Stimulated activated CD8-positive, alpha-beta memory T cell treated with anti-CD3 and anti-CD28 coated beads, Interleukin-4, amount 100 ng/mL, for 48 hours (primary cell): Measurements from ENCODE around the gene SORL1-AS1.

Experiments used
- DNase-seq: peaks from one replicate; pipeline ENCODE4 v3.0.0-alpha.2; 2020

The SORL1-AS1 gene

DNA sequence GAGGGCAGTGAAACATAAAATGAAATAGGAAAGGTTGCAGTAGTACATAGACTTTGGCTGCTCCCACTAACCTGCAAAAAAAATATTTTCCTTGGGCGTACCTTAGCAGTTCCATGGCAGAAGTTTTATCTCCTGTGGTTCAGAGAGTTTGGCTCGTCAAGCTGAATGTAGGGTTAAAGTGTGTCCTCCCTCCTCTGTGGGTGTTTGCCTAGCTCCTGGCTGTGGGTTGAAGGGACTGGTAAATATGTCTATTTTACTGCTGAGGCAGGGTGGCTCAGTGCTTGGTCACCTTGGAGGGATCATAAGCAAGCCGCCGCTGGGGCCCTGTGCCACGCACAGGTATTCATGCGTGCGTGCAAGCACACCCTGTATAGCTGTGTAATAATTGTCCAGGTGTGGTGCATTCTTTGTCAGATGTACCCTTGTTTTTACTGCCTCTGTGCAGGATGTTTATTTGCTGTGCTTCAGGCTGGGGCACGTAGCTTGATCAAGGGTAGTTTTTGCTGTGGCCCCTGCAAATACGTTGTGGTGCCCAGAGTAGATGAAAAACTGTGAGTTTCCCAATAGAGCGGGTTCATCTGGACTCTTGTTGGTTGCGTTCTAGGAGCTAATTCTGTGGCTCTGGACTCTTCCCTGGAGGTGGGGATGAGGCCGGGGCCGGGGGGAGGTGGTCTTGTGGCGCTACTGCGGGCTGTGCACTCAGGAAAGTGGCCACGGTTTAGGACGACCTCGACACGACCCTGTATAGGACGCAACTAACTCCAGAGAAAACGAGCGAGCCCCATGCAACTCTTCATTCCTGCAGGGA, 1.4 kb downstream of the SORL1-AS1 start:
- peak; percentile 57 for DNase-seq

DNA sequence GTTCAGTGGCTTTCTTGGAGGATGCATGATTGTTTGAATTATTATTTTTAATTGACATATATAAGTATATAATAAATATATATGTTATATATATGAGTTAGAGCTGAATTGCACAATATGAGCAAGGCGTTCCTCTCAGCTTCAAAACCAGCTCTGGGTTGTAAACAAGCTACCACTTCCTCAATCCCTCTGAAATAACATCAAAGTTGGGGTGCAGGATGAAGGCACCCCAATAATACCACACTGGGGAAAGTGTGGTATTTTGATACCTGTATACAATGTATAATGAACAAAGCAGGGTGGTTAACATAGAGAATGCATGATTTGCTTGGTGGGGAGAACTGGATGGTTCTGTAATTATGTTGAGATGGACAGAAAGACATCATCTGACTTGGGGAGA, 2.4 kb downstream of the SORL1-AS1 start:
- no peak for DNase-seq

DNA sequence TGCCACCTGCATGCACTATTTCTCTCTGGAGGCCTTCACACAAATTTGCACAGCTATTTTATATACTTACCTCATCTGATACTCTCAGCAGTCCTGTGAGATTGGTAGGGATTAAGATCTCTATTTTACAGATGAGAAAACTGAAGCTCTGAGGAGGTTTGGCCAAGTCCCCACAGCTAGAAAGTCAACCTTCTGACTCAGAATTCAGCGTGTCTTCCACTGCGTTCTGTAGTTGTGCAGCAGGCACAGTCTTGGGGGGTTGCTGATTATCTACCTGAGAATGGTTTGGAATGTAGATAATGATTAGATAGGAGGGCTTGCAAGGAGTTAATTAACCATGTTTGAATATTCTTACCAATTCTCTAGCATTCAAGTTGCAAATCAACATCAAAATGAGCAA, 3.1 kb downstream of the SORL1-AS1 start:
- no peak for DNase-seq

DNA sequence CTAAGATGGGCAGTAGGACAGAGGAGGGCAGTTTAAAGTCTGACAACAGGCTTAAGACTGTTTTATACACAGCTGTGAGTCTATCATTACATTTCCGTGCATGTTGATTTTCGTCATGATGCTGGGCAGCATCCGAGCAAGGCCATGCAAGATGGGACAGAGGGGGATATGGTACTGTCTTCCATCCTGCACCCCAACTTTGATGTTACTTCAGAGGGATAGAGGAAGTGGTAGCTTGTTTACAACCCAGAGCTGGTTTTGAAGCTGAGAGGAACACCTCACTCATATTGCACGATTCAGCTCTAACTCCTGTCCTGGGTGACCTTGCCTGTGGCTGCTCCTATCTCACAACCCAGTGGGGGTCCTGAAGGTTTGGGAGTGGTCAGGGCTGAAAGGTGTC, 3.6 kb downstream of the SORL1-AS1 start:
- DNase-seq: no peak

DNA sequence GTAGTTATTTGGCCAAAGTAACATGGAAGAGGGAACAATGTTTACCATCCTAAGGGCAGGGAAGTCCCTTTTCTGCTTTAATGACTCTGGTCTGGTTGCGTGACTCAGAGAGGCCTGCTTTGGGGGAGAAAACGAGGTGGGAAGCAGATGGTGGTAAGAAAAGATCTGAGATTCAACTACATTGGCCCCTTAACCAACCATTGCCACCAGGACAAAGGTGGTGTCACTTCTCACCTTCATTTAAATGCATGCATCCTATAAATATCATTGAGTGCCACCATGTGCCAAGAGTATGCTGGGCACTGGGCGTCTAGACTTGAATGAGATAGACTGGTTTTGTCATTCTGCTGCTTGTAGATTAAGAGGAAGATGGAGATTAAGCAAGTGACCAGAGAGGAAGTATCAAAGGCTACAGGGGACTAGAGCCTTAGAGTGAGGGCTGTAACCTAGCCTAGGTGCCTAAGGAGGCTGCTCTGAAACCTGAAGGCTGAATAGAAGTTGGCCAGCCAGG, 4.3 kb downstream of the SORL1-AS1 start:
- no peak for DNase-seq

DNA sequence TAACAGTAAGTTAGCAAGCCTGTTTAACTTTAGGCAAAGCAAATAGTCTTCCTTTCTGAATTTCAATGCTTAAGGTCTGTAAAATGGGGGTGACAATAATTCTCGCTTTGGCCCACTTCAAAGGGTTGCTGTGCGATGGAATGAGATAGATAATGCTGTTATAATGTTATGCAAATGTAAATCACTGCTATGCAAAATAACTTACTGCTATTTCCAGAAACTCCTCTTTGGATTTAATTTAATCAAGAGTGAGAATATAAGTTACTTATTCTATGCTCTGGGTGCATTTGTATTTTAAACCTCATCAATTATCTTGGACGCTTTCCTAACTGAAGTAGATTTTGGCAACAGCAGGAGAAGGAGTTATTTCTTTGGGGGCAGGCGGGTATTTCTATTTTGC, 4.8 kb downstream of the SORL1-AS1 start:
- no peak for DNase-seq

DNA sequence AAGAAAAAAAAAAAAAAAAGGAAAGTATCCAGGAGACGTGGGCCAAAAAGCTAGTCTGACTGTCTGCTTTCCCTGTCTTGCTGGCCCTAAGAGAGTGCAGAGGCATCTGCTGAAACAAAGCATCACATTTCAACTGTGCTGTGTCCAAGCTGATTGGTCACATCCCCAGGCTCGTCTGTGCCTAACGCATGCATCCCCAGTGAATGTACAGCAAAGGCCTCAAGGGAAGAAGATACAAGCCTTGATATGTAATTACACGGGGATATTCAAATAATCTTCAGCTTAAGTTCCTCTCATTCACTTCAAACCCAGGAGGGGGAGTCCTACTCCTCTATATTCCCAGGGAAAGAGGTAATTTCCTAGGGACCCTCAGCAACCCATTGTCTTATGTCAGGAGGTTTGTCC, 6.0 kb downstream of the SORL1-AS1 start:
- no peak for DNase-seq

DNA sequence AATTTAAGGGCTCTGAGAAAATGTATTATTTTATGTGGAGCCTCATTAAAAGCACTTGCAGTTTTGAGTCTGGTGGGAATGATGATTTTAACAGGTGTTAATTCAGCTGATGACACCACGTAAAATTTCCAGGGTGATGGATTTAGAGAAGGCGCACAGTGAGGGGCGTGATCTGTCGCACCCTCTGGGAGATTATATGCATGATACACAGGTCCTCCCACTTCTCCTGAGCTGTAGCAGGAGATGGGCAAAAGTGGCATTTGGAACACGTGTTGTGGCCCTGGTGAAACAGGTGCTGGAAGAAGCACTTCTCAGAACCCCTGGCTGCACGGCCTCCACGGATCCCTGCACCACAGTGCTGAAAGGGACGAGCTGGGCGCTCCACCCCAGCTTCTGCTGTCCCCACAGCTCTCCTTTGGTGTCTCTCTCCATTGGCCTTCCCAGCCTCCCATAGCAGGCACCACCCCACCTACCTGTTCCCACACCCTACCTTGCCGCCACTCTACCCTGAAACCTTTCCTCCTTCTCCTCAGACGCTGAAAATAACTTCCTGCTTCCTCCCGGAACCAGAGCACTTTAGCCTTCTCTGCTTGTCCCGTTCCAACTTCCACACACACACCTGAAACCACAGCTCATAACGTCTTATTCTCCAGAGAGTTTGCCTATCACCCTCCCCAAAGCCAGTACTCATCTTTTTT, 7.5 kb downstream of the SORL1-AS1 start:
- DNase-seq: no peak

DNA sequence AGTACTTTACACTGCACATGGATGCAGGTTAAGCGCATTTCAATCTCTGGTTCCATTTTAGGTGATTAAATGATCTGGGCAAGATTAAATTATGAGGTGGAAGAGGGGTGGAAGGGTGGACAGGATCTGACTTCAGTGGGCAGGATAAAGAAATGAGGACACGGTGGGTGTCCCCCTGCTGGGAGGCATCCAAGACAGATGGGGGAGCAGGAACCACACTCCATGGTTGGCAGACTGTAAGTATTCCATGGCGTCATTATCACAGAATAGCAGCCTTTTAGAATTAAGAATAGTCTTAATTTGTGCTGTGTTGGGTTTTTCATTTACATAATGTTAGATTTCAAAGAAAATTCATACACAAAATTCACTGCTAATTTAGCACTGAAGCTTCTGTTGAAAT, 8.2 kb downstream of the SORL1-AS1 start:
- no peak for DNase-seq

DNA sequence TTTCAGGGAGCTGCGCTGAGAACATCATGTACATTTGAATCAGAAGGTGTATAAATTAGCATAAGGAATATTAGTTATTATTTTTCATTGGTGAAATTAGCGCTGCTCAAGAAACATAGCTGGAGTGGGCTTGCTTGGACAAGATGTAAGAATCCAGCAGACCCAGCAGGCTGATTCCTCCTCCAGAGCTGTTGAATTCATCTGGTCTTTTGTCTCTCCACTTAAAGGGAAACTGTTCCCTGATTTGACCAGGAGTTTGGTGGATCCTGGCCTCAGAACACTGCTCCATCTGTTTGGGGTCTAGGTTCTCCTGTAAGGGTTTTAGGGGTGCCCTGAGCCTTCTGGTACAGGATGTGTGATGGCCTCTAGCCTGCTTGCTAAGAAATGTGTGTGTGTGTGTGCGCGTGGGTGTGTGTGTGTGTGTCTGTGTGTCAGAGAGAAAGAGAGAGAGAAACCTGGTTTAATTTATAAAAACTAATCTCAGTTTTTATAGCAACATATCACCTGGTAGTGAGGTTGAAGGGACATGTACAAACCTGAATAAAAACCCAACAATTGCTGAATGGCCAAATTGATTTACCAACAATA, 9.0 kb downstream of the SORL1-AS1 start:
- DNase-seq: no peak

DNA sequence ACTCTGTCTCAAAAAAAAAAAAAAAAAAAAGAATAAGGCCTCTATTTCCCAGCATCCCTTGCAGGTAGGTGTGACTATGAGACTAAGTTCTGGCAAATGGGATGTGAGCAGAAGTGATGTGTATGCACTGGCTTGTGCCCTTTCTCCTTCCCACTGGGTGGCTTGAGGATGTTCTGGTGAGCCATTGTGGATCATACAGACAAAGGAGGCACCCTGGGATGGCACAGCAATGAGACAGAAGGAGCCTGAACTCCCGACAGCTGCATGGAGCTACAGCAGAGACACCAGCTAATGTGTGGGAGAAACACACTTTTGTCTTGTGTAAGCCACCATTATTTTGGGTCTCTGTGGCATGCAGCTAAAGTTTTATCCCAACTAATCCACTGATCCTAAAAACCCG, 11.2 kb downstream of the SORL1-AS1 start:
- DNase-seq: no peak

DNA sequence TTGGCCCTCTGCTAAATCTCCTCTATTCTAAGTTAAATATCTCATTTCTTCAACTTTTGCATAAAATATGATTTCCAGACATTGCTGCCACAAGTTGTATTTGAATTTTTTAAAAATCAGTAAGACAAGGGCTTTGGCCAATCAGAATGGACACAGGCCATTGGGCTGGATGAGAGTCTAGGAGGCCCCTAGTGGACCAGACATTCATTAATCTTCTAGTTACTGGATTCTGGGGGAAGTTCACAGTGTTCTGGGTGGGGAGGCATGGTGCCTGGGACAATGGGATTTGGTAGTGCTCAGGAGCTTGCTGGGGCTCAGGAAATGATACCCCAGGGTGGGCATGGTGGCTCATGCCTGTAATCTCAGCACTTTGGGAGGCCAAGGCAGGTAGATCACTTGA, 13.0 kb downstream of the SORL1-AS1 start:
- no peak for DNase-seq

DNA sequence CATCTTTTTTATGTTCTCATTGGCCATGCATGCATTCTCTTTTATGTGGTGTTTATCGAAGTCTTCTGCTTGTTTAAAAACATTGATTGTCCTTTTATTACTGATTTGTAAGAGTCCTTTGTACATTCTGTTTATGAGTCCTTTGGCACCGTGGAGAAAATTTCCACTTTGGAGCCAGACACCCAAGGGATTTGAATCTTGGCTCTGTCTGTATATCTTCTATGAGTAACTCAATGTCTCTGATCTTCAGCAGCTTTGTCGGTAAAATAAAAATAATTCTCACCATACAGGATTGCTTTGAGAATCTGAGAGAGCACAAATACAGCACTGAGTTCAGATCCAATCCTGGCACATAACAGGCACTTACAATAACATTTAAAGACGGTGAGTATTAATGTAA, 13.4 kb downstream of the SORL1-AS1 start:
- no peak for DNase-seq

DNA sequence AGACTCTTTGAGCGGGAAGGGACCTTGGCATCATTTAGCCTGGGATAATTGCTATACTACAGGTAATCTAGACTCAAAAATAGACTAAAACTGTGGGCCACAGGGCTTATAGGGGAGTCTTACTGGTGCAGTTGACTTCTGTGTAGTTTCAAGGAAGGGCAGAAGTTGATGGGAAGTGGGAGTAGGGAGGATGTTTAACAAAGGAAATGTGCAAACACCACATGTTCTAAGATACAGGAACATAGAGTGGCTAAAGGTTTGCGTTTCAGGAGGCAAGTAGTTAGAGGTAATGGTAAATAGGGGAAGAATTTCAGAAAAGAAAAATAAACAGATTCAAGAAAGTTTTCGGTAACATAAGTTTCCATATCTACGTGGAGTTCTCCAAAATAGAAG, 15.1 kb downstream of the SORL1-AS1 start:
- no peak for DNase-seq

DNA sequence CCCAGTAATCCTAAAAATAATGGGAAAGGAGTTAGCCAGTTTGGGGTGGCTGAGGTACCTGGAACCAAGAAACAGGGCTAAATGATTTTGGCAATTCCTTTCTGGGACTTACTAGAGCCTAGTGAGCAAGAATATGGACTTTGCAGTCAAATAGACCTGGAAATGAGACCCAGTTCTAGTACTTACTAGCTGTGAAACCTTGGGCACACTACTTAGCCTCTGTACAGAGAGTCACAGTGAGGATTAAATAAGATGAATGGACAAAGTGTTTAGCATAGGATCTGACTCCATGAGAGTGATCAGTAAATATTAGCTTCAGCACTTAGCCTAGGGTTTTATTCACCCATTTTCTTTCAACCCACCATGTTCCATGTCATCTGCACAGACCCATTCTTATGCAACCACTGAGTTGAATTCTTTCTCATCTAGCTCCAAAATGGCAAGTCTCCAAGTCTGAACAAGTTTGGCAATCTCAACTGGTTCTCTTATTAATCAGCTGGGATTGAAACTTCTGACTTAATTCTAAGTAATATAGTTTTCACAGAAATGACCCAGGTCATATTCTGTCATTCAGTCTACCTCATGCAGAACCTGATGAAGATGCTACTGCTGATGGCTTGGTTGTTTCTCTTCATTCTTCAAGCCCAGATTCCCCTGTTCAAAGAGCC, 15.6 kb downstream of the SORL1-AS1 start:
- no peak for DNase-seq

DNA sequence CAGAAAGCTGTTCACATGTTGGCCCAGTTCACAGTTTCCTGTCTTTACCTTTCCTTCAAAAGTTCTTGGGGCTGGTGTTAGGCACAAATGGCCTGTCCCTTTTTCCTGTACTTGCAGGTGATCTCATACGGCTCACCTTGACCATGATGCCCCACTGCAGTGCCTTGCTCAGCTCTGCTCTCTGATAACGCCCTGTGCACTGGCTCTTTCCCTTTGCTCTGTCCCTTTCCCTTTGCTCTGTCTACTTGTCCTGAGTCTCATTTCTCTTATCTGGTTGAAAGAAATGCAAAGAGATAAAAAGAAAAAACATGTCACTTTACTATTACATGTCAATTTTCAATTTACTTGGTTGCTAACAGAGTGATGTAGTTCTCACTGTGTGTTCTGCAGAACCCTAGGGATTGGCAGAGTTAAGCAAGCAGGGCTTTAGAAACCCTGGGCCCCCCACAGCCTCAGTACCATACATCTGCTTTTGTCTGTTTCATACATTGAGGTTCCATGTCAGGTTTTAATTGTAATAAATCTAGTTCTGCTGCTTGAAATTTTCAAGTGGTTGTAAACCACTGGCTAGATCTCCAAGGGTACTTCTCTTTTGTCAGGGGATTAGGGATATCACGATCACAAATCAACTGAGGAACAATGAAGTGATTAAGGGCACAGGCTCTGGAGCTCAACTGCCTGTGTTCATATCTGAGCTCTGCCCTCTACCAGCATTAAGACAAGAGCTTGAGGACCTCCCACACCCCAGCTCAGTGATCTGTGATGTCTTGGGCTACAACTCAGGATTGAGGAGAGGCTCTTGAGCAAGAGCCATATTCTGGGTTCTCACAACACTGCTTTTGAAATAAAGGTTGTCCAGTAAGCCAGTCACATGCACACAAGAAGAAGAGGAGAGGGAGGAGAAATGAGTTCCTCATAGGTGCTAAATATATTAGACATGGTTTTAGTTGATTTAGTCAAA, 16.9 kb downstream of the SORL1-AS1 start:
- DNase-seq: no peak

DNA sequence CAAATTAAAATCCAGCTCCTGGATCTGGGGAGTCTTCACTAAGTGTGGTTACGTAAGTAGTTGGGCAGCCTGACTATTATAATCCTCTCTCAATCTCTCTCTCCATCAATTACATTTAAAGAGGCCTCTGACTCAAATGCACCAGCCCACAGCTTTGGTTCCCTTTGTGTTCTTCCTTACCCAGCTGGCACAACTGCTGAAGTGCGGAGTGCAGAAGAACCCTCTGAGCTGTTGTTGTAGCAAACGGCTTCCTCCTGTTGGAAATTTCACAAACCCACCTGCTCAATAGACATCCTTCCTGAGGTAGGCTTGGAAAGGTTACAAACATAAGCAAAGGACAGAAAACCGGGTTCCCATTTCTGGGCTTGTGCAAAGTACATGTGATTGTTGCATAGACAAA, 17.6 kb downstream of the SORL1-AS1 start:
- DNase-seq: no peak

DNA sequence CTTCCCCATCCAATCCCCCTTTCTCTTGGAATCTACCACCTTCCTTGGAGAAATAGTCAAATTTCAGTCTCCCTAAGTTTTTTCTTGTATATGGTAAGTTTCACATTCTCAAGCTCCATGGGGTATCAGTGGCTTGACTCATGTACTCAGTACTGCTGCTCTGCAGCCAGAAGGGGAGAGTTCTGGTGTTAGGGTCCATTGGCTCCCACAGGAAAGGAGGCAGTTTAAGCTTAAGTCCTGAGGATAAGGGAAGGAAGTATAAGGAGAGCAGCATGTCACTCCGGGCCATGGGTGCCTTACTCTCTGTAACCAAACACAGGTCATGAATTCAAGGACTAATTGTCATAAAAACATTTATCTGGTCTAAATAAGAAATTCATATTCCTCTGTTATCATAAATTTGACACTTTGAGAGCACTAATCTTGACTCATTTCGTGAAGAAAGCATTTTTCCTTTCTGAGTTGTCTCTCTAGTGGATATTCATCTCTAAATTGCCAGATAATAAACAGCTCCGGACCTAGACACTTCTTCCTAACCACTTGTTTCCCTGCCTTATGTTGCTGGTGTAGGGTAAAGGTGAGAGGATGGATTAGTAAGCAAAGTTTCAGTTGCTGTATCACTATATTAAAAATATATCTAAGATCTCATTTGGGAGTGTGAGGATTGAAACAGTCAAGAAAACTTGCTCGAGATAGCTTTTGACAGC, 20.8 kb downstream of the SORL1-AS1 start:
- DNase-seq: no peak

DNA sequence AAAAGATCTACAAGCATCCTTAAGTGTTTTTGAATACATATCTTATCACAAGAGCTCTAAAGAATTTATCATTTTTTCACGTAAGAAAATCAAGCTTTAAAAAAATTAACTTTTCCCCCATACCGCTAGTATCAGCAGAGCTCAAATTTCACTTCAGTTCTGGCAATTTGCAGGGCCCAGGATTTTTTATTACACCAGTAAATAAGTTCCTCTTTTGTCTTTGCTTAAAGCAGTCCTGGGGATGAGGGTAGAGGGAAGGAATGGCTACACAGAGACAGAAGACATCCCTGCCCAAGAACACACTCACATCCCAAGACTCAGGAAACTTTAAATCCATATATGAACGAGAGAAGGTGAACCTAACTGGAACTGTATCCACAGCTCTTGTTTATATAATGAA, 23.2 kb downstream of the SORL1-AS1 start:
- no peak for DNase-seq

DNA sequence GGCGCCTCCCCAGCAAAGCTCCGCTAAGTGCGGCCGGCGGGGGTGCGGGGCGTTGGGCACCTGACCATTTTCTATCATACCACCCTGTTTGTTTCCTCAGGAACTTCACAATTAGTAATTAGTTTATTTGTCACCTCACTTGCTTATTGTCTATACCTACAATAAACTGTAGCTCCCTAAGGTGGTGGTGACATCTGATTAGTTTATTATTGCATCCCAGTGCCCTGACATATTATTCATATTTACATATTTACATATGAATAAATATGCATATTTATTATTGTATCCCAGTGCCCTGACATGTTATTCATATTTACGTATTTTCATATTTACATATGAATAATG, 25.4 kb downstream of the SORL1-AS1 start:
- no peak for DNase-seq
